Measurements from ENCODE around the gene OSCAR.
A peak's percentile ranks its signal among the peaks of the same experiment; 100 is the strongest.

Gene OSCAR

DNA sequence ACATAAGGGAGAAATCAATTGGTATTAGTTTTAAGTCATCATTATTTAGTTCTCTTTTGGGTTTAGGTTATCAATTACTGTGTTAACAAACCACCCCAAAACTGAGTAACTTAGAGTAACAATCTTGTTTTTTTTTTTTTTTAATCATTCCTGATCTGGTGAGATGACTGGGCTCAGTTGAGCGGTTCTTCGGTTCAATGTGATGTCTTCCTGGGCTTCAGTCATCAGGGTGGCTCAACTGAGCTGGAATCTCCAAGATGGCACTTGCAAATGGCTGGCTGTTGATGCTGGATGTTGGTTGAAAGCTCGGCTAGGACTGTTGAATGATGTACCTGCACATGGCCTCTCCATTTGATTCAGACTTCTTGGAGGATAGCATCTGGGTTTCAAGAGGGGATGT is 16.2 kb downstream of the OSCAR start:
- no peak for DNase-seq

DNA sequence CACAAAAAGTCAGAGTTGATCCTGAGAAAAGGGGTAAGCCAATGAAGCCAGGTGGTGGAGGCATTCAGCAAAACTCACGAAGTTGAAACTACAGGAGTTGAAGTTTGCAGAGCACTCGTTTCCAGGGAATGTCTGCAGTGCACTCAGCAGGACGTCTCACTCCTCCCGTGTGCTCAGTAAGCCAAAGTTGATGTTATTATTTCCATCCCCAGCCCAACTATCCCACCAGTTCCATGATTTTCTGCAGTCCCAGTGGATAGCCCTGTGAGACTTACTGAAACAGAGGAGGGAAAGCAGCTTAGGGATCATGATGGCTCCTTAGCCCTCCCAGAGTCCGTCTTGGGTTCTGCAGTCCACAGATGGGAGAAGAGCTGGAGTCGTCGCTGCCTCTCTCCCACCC is 19.6 kb downstream of the OSCAR start, which contains the start of gene TARM1:
Gene TARM1 (minus strand): TSS at position 334 of the 400 bp plus-strand sequence. CDS start 25 bp downstream, at position 309.
- no peak for DNase-seq

DNA sequence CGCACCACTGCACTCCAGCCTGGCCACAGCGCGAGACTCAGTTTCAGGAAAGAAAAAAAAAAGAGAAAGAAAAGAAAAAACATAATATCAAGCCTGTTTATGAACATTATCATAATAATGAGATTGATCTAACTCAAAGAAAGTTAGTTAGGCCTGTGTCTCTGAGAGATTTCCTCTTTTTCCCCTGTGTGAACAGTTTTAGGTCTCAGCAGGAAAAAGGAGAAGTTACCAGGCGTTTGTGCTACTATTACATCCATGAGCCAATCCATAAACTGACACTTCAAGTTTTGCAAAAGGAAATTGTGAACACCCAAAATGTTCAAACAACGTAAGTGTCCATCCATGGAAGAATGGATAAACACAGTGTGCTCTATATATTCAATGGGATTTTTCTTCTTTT is 23.3 kb downstream of the OSCAR start:
- peak; percentile 87 to 88 for DNase-seq

DNA sequence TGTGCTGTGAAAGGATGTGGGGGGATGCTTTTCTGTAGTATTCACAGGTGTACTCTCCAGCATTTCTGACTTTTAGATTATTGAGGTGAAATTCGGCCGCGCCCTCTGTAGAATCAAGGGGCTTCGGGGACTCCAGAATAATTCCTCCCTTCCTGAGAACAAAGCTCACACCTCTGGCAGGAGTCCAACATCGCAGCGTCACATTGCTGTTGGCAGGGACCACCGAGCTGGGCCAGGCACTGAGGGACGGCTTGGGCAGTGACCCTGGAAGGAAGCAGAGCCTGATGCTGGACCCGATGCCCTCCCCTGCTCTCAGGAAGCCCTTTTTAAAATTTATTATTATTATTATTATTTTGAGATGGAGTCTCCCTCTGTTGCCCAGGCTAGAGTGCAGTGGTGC is 25.8 kb downstream of the OSCAR start:
- DNase-seq = no peak

DNA sequence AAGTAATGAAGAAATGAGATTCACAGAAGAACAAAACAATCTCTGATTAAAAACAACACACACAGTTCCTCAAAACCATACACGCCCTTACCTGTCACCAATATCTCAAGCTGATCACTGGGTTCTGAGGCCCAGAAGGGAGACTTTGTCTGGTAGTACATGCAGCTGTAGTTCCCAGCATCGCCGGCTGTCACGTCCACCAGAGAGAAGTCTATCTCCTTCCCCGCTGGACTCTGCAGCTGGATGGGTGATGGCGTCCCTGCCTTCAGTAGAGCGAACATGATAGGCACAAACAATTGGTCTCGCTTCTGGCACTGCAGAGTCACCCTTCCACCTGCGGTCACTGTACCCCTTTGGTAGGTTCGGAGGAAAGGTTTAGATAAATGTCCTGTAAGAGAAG is 26.8 kb downstream of the OSCAR start:
- no peak for DNase-seq

DNA sequence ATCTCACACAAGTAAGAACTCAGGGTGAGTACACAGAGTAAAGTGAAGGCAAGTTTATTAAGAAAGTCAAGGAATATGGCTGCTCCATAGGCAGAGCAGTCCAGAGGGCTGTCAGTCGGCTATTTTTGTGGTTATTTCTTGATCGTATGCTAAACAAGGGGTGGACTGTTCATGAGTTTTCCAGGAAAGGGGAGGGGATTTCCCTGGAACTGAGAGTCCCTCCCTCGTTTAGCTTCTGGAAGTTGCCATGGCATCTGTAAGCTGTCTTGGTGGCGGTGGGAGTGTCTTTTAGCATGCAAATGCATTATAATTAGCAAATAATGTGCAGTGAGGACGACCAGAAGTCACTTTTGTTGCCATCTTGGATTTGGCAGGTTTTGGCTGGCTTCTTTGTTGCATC is 31.1 kb downstream of the OSCAR start:
- no peak for DNase-seq

DNA sequence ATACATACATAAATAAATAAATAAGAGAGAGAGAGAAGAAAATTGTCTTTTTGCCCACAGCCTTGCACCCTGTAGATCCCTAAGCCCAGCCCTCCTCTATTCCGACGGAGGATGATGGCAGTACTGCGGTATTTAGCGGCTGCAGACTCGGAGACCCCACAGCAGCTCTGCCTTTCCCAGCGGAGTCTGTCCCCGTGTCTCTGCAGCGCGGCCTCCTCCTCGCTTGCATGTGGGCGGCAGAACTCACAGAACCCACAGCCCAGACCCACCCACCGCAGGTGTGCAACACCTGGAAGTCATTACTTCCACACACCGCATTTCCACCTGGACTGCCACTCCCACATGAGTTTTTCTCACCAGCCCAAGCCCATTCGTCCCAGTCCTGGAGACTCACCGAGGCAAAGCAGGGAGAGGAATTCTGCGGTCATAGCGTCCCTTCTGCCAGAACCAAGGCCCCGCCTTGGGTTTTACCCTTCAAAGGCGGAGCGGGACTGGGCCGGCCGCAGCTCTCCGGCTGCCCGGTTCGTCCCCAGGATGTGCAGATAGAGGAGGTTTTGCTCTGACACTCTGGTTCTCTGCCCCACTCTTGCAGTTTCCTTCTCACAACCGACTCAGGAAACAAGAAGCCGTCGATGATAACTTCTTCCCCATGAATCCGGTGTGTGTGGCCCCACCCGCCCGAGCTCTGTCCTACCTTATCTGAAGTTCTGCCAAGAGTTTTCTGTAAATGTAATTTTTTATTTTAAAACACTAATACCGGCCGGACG is 37.1 kb downstream of the OSCAR start, which contains the start of gene VSTM1:
Gene VSTM1 (minus strand): TSS at position 548 of the 767 bp plus-strand sequence. CDS start 120 bp downstream, at position 428.
- DNase-seq = no peak

DNA sequence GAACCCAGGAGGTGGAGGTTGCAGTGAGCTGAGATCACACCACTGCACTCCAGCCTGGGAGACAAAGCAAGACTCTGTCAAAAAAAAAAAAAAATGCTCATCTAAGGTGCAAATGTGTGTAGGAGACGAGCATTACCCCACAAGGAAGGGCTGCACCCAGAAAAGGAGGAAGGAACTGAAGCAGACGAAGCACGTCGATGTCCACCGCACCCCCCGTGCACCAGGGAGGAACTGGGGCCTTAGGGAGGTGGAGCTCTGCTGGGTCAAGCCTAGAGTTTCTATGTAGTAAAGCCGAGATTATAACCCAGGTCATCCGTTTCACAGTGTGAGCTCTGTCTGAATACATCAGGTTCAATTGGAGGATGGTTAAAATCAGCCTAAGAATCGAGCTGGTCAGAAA is 38.0 kb downstream of the OSCAR start:
- peak; percentile 82 to 87 for DNase-seq

DNA sequence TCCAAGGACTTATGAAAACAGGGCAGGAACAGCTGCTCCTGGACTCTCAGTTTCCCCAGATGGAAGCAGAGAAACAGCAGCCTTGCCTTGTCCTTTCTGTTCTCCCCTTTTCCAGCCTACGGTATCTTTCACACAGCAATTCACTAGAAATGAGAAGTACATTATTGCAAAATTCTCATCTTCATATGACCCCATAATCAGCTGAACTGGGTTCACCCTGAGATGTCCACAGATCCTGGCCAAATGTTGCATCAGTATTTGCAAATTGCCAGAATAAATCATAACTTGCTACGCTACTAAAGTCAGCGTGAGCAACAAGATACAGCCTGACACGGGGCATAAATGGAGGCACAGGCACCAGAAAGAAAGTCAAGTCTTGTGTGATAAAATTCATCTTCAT is 53.0 kb downstream of the OSCAR start:
- peak; percentile 70 to 82 for DNase-seq

DNA sequence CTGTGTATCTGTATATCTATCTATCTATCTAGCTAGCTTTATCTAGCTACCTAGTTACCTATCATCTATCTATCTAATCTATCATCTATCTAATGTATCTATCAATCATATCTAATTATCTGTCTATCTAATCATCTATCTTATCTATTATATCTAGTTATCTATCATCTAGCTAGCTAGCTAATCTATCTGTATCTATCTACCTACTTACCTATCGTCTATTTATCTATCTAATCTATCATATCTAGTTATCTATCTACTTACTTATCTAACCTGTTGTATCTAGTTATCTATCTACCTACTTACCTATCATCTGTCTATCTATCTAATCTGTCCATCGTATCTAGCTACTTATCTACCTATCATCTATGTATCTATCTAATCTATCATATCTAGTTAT is 54.8 kb downstream of the OSCAR start:
- no peak for DNase-seq

Data from AML-193 (cell line).